Gastroesophageal sphincter (tissue), 4 donors: ENCODE measurements around the gene BPIFB4. TPM values are rescaled to one million over a fixed set of nuclear protein-coding genes. Genes with fewer than 3 reads are reported as not detected.
"Not testable (repeated sequence)": the region's sequence is repeated elsewhere in the genome, so short reads cannot be mapped to it uniquely, and the experiment has no call there.

Source experiments
- ATAC-seq: fragments of 150-250 bp; one replicate; pipeline ENCODE4 v1.9.1; 2016; ENCODE audit warnings: mild to moderate bottlenecking, moderate library complexity
- H3K27ac ChIP-seq, 4 donors: fragments of 200-600 bp; sonication (generic) in 3 of 4; 1 replicate in 3 of 4; 2 replicates in 1 of 4; pipeline ENCODE4 v1.5.1; 2016 to 2019
- H3K27me3 ChIP-seq: fragments of 200-600 bp; sonication (generic); one replicate; pipeline ENCODE4 v1.5.1; 2019
- H3K36me3 ChIP-seq, 2 donors: fragments of 200-600 bp; sonication (generic); one replicate each; pipeline ENCODE4 v1.5.1; 2019; ENCODE audit warnings: control low read depth in 1 of 2
- H3K4me1 ChIP-seq, 3 donors: fragments of 200-600 bp; sonication (generic); 1 replicate in 2 of 3; 2 replicates in 1 of 3; pipeline ENCODE4 v1.5.1; 2016 to 2019; ENCODE audit warnings: control low read depth in 2 of 3
- H3K4me3 ChIP-seq, 2 donors: fragments of 200-600 bp; sonication (generic); one replicate each; pipeline ENCODE4 v1.5.1; 2019; ENCODE audit warnings: mild to moderate bottlenecking in 1 of 2, moderate library complexity in 1 of 2
- H3K9me3 ChIP-seq, 3 donors: fragments of 200-600 bp; sonication (generic); one replicate each; pipeline ENCODE4 v1.5.1; 2017 to 2019; ENCODE audit warnings: control low read depth in 2 of 3
- EP300 ChIP-seq: sonication (generic); formaldehyde crosslinking; IDR thresholded peaks from one replicate; pipeline ENCODE4 v1.6.1; 2017; ENCODE audit warnings: antibody characterized with exemption, mild to moderate bottlenecking
- POLR2A ChIP-seq, 2 donors: fragments of 450-650 bp; IDR thresholded peaks; one replicate each; pipeline ENCODE4 v1.6.1; 2017; ENCODE audit warnings: antibody characterized with exemption in 2 of 2, mild to moderate bottlenecking in 2 of 2, moderate library complexity in 1 of 2
- POLR2AphosphoS5 ChIP-seq: sonication (generic); formaldehyde crosslinking; IDR thresholded peaks from one replicate; pipeline ENCODE4 v1.6.1; 2017; ENCODE audit warnings: antibody characterized with exemption
- WGBS, 2 donors: methylation state at CpG; one replicate each; pipeline ENCODE4 v1.1.5; 2018; ENCODE audit warnings: low coverage in 1 of 2; 5-methylcytosine and 5-hydroxymethylcytosine counted together
- total RNA-seq, 4 donors: library from RNA; depleted of rRNA; stranded (reverse); fragments of >200 nt; gene quantifications; one replicate each; pipeline ENCODE4 v1.1.0, GENCODE V29; 2016
- TF ChIP-seq, protein P1 (sequence below), 4 experiments: fragments of 200-600 bp in 2 of 4; fragments of 450-650 bp in 2 of 4; sonication (generic) in 1 of 4; IDR thresholded peaks; one replicate each; pipeline ENCODE4 v1.5.1; 2017 to 2019; ENCODE audit warnings: antibody characterized with exemption in 4 of 4, mild to moderate bottlenecking in 2 of 4, moderate library complexity in 2 of 4

Gene BPIFB4
- total RNA-seq, 4 donors from 2014 or later: not detected

DNA sequence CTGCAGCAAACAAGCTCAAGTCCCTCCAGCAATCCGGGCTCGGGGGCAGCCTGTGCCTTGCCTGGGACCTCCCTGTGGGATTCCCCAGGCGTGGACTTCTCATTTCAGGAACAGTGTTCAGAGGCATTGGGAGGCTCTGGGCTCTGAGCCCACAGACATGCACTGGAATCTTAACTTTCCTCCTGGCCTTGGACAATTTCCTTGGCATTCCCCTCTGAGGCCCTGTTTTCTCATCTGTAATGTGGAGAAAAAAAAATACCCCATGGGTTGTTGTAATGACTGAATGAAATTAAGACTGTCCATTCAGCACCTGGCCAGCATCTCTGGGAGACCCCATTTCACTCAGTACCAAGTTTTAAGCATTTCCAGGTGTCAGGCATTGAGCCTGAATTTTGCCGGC lies 17.6 kb downstream of the BPIFB4 start:
- Histone ChIP-seq H3K9me3 (no peaks in the 10 kb centered on the region), H3K27ac (no peak overlapping the region), H3K4me3 (no peak overlapping the region), H3K36me3 (no peaks in the 10 kb centered on the region), H3K27me3 (peaks cover 8% of the 10 kb centered on the region), H3K4me1 (no peaks in the 10 kb centered on the region)
- TF ChIP-seq, protein P1, sequence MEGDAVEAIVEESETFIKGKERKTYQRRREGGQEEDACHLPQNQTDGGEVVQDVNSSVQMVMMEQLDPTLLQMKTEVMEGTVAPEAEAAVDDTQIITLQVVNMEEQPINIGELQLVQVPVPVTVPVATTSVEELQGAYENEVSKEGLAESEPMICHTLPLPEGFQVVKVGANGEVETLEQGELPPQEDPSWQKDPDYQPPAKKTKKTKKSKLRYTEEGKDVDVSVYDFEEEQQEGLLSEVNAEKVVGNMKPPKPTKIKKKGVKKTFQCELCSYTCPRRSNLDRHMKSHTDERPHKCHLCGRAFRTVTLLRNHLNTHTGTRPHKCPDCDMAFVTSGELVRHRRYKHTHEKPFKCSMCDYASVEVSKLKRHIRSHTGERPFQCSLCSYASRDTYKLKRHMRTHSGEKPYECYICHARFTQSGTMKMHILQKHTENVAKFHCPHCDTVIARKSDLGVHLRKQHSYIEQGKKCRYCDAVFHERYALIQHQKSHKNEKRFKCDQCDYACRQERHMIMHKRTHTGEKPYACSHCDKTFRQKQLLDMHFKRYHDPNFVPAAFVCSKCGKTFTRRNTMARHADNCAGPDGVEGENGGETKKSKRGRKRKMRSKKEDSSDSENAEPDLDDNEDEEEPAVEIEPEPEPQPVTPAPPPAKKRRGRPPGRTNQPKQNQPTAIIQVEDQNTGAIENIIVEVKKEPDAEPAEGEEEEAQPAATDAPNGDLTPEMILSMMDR (IDR thresholded peaks at IDR 0.05): no peak
- no peak for TF ChIP-seq EP300
- no peak for TF ChIP-seq POLR2AphosphoS5
- TF ChIP-seq POLR2A (IDR thresholded peaks at IDR 0.05): no peak
- 36 to 50% methylated on average over 2 to 3 of the region's 4 CpGs for WGBS, 2 donors
- ATAC-seq: no peak

DNA sequence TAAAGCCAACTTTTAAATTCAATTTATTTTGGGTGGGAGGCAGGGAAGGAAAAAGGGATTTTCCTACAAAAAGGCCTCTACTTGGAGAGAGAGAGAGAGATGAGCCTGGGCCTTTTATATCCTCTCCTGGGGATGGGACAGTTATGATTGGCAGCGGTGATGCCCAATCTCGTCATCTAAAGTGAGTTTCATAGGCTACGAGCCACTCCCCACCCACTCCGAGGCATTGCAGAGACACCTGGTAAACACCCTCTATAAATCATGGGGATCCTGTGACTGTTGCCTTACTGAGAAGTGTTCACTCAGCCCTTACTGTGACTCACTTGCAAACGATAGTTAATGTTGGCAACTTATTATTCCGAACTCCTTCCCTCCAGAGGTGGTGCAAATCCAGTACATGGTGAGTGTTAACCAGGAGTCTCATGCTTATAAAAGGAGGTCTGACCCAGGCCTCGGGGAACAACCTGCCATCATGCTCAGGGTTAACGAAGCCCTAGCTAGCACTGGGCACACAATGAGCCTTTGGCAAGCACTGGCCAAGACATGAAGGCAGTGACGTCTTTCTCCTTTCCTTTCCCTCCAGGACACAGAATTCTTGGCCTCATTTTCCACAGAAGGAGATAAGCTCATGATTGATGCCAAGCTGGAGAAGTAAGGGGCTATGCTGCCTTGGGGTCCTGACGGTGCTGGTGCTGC lies 20.5 kb downstream of the BPIFB4 start:
- no peak for ATAC-seq
- Histone ChIP-seq H3K36me3 (no peaks in the 10 kb centered on the region), H3K27ac (no peak overlapping the region), H3K27me3 (peaks cover 31% of the 10 kb centered on the region), H3K9me3 (no peaks in the 10 kb centered on the region), H3K4me1 (no peaks in the 10 kb centered on the region), H3K4me3 (no peak overlapping the region)
- TF ChIP-seq, protein P1 (IDR thresholded peaks at IDR 0.05): no peak
- TF ChIP-seq POLR2AphosphoS5 (no peak), EP300 (no peak), POLR2A (IDR thresholded peaks at IDR 0.05) (no peak)
- WGBS, 2 donors: 17 to 47% methylated on average over 1 to 7 of the region's 10 CpGs

DNA sequence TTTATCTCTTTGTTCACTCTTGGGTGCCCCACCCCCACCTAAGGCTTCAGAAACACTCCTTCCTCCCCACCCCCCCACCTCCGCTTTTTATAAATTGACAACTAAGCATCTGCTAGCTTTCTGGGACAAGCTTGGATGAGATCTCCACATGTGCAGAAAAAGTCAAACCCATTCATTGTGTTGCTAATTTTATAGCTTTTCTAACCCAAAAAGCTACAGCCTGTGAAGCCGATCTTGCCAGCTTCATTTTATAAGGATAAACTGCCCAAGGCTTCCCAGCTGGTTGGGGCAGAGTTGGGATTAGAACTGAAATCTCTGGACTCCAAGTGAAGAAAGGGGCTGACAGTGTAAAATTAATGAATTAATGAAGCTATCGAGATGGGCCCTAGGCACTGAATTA lies 24.1 kb downstream of the BPIFB4 start:
- Histone ChIP-seq H3K27me3 (peaks cover 36% of the 10 kb centered on the region), H3K36me3 (no peaks in the 10 kb centered on the region), H3K27ac (no peak overlapping the region), H3K9me3 (no peaks in the 10 kb centered on the region), H3K4me3 (no peak overlapping the region), H3K4me1 (no peaks in the 10 kb centered on the region)
- ATAC-seq: no peak
- TF ChIP-seq POLR2AphosphoS5 (no peak), POLR2A (IDR thresholded peaks at IDR 0.05) (no peak), EP300 (no peak)
- TF ChIP-seq, protein P1 (IDR thresholded peaks at IDR 0.05): no peak
- WGBS, 2 donors: 46 to 52% methylated on average over 2 to 3 of the region's 3 CpGs

DNA sequence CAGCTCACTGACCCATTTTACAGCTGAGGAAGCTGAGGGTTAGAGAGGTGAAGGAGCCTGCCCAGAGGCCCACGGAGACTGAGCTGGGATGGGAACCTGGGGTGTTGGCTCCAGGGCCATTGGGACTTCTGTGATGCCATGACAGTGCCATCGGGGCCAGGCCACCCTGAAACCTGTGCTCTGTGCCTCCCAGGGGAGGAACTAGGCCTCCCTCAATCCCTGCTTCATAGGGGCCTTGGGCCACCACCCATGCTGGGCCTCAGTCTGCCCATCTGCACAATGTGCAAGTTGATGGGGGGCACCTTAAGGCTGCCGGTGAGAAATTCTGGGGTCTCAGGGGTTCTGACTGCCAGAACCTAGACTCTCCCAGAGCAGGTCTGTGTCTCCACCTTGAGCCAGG lies 24.9 kb downstream of the BPIFB4 start:
- no peak for ATAC-seq
- Histone ChIP-seq H3K9me3 (no peaks in the 10 kb centered on the region), H3K4me3 (no peak overlapping the region), H3K27ac (no peak overlapping the region), H3K36me3 (no peaks in the 10 kb centered on the region), H3K27me3 (peaks cover 36% of the 10 kb centered on the region), H3K4me1 (no peaks in the 10 kb centered on the region)
- TF ChIP-seq POLR2AphosphoS5: no peak
- TF ChIP-seq POLR2A (IDR thresholded peaks at IDR 0.05): no peak
- TF ChIP-seq, protein P1 (IDR thresholded peaks at IDR 0.05): no peak
- TF ChIP-seq EP300: no peak
- WGBS, 2 donors: no CpG with 5 or more reads among the region's 3 CpGs

DNA sequence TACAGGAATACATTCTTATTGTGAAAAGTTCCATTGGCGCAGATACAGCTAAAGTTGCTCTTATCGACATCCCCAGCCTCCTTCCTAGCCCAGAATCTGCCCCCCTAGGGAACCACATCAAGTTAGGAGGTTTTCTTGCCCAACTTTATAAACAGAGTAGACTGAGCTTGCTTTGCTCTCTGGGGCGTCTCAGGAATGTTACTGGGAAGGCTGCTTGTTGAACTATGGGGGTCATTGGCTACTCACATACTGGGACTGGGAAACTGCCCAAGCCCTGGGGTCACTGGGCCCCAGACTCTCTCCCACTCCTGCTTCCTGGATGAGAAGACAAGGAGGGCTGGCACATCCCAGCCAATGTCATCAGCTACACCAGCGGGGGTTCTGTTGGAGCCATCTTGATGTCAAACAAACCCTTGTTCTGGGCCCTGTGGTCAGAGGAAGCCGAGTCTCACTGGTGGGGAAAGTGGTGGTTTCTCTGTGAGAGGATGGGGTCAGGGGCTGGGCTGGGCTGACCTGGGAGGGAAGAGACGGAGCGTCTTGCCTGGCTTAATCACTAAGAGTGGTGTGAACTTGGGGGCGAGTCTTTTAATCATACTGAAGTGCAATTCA lies 26.0 kb downstream of the BPIFB4 start:
- H3K4me3 ChIP-seq: no peak overlapping the region
- TF ChIP-seq POLR2A (IDR thresholded peaks at IDR 0.05) (no peak), POLR2AphosphoS5 (no peak), EP300 (no peak)
- TF ChIP-seq, protein P1 (IDR thresholded peaks at IDR 0.05): no peak
- 57 to 84% methylated on average over 4 of the region's 8 CpGs for WGBS, 2 donors
- no peaks in the 10 kb centered on the region for H3K9me3 ChIP-seq
- H3K4me1 ChIP-seq: no peaks in the 10 kb centered on the region
- no peak overlapping the region for H3K27ac ChIP-seq
- peaks cover 30% of the 10 kb centered on the region for H3K27me3 ChIP-seq
- no peaks in the 10 kb centered on the region for H3K36me3 ChIP-seq
- ATAC-seq: no peak

DNA sequence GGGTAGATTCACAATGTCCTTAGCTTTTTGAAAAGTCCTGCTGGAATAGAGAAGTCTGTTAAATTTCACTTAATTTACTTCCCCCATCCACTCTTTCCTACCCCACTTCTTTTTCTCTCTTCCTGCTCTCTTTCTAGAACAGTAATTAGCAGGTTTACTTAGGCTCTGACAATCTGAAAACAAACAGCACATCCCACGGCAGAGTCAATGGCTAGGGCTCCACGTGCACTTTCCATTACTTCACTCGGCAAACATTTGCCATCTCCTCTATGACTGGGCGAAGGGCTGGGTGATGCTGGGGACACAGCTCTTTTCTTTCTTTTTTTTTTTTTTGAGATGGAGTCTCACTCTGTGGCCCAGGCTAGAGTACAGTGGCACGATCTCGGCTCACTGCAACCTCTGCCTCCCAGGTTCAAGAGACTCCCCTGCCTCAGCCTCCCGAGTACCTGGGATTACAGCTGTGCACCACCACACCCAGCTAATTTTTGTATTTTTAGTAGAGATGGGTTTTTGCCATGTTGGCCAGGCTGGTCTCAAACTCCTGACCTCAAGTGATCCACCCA lies 26.7 kb downstream of the BPIFB4 start:
- H3K27me3 ChIP-seq: peaks cover 28% of the 10 kb centered on the region
- H3K27ac ChIP-seq, H3K36me3 ChIP-seq, H3K4me3 ChIP-seq, ATAC-seq, H3K9me3 ChIP-seq, H3K4me1 ChIP-seq: not testable (repeated sequence)
- 31 to 42% methylated on average over 4 to 5 of the region's 7 CpGs for WGBS, 2 donors
